B cell (primary cell): ENCODE results near the gene ITFG1. TPM values are rescaled to one million over a fixed set of nuclear protein-coding genes. Genes with fewer than 3 reads are reported as not detected.

Experiments
- ATAC-seq: fragments of 200-7000 bp; cut with Tn5 transposase; one replicate; pipeline ENCODE4 v1.10.0; 2021; ENCODE audit warnings: low read depth, mild to moderate bottlenecking, moderate number of reproducible peaks, moderate library complexity
- CTCF ChIA-PET: fragments of 350-600 bp; sonication (Branson Sonifier 250); formaldehyde crosslinking; loops from one replicate; lab custom pipeline; 2021; ENCODE audit warnings: antibody characterized with exemption, inconsistent platforms; lab: Charles Lee
- POLR2A ChIA-PET: fragments of 350-600 bp; sonication (Branson Sonifier 250); formaldehyde crosslinking; loops from one replicate; lab custom pipeline; 2021; ENCODE audit warnings: antibody characterized with exemption; lab: Charles Lee
- DNase-seq: peaks from one replicate; pipeline ENCODE4 v3.0.0; 2013
- H2AFZ ChIP-seq: 2 replicates; pipeline ENCODE4 v1.6.1; 2012; ENCODE audit warnings: mild to moderate bottlenecking, low read depth, low read length; ENCODE audit not compliant: insufficient read depth, poor library complexity, severe bottlenecking
- H3K27ac ChIP-seq, 2 donors: 1 replicate in 1 of 2; 2 replicates in 1 of 2; pipeline ENCODE4 v1.5.1; 2012 to 2013; ENCODE audit warnings: low read length in 2 of 2, mild to moderate bottlenecking in 2 of 2, moderate library complexity in 1 of 2
- H3K27me3 ChIP-seq, 4 experiments: fragments of 200-600 bp in 1 of 4; sonication (generic) in 1 of 4; replicated peaks in 1 of 4; 1 replicate in 2 of 4; 2 replicates in 2 of 4; pipeline versions ENCODE4 v1.6.1 to v1.7.0; 2013 to 2016; ENCODE audit warnings: low read length in 3 of 4, mild to moderate bottlenecking in 2 of 4, mixed read lengths in 1 of 4, moderate library complexity in 1 of 4; ENCODE audit not compliant: insufficient read depth in 4 of 4, control insufficient read depth in 3 of 4; ENCODE audit errors: control extremely low read depth in 1 of 4
- H3K36me3 ChIP-seq, 2 experiments: replicated peaks in 1 of 2; 1 replicate in 1 of 2; 2 replicates in 1 of 2; pipeline versions ENCODE4 v1.6.1 to v1.7.1; 2013; ENCODE audit warnings: low read length in 1 of 2; ENCODE audit not compliant: insufficient read depth in 2 of 2, control insufficient read depth in 1 of 2; ENCODE audit errors: control extremely low read depth in 1 of 2, extremely low read depth in 1 of 2
- H3K4me1 ChIP-seq, 2 donors: fragments of 200-600 bp in 1 of 2; sonication (generic) in 1 of 2; 1 replicate in 1 of 2; 2 replicates in 1 of 2; pipeline versions ENCODE4 v1.5.1 to v1.6.1; 2013 to 2017; ENCODE audit warnings: low read length in 2 of 2; ENCODE audit not compliant: control insufficient read depth in 2 of 2, insufficient read depth in 2 of 2
- H3K4me2 ChIP-seq: replicated peaks from 2 replicates; pipeline ENCODE3; 2012; ENCODE audit warnings: mild to moderate bottlenecking, low read depth, low read length; ENCODE audit not compliant: poor library complexity, severe bottlenecking
- H3K4me3 ChIP-seq, 5 experiments: fragments of 200-600 bp in 1 of 5; sonication (generic) in 1 of 5; 1 replicate in 3 of 5; 2 replicates in 2 of 5; pipeline versions ENCODE4 v1.5.1 to v1.7.0; 2011 to 2016; ENCODE audit warnings: low read length in 4 of 5, mild to moderate bottlenecking in 4 of 5, low read depth in 2 of 5, control low read depth in 1 of 5, moderate library complexity in 1 of 5; ENCODE audit not compliant: insufficient read depth in 1 of 5; ENCODE audit errors: control extremely low read depth in 1 of 5, extremely low read depth in 1 of 5
- H3K79me2 ChIP-seq: fragments of 200-600 bp; sonication (generic); one replicate; pipeline ENCODE4 v1.6.0; 2016; ENCODE audit warnings: low read length; ENCODE audit not compliant: control insufficient read depth, insufficient read depth
- H3K9ac ChIP-seq: fragments of 200-600 bp; sonication (generic); 2 replicates; pipeline ENCODE4 v1.6.1; 2017; ENCODE audit warnings: mild to moderate bottlenecking, low read length, moderate library complexity
- H3K9me3 ChIP-seq, 3 donors: one replicate each; pipeline versions ENCODE4 v1.6.1 to v1.7.1; 2013; ENCODE audit warnings: low read length in 2 of 3; ENCODE audit not compliant: control insufficient read depth in 2 of 3, insufficient read depth in 1 of 3; ENCODE audit errors: control extremely low read depth in 1 of 3
- H4K20me1 ChIP-seq: 2 replicates; pipeline ENCODE4 v1.6.0; 2012; ENCODE audit warnings: mild to moderate bottlenecking, low read length; ENCODE audit not compliant: insufficient read depth, control insufficient read depth, poor library complexity, severe bottlenecking
- H3K27ac Mint-ChIP-seq: one replicate; pipeline ENCODE4 v1.8.0; 2021; ENCODE audit warnings: mixed read lengths
- H3K27me3 Mint-ChIP-seq: one replicate; pipeline ENCODE4 v1.8.0; 2021; ENCODE audit warnings: mixed read lengths
- H3K4me1 Mint-ChIP-seq: one replicate; pipeline ENCODE4 v1.8.0; 2021; ENCODE audit warnings: mixed read lengths
- H3K4me3 Mint-ChIP-seq: one replicate; pipeline ENCODE4 v1.8.0; 2021; ENCODE audit warnings: mixed read lengths
- H3K9me3 Mint-ChIP-seq: one replicate; pipeline ENCODE4 v1.8.0; 2022; ENCODE audit warnings: mixed read lengths; ENCODE audit not compliant: insufficient read depth
- EZH2 ChIP-seq: IDR thresholded peaks from 2 replicates; pipeline ENCODE4 v1.6.1; 2012; ENCODE audit warnings: borderline replicate concordance, low read depth, mild to moderate bottlenecking, moderate library complexity, low read length; ENCODE audit not compliant: insufficient read depth, poor library complexity, severe bottlenecking
- WGBS: methylation state at CpG from one replicate; pipeline ENCODE4 v1.1.5; 2013; ENCODE audit warnings: missing lambda C conversion rate; ENCODE audit not compliant: insufficient coverage; 5-methylcytosine and 5-hydroxymethylcytosine counted together
- intact Hi-C: fragments of 100-400 bp; cut with micrococcal nuclease; formaldehyde crosslinking; loops from one replicate; pipeline ENCODE4 v1.10.0; 2022
- polyA plus RNA-seq: library from polyadenylated mRNA; depleted of rRNA; stranded (reverse); fragments of >200 nt; gene quantifications from 2 replicates; pipeline ENCODE4 v1.2.3, GENCODE V29; 2012
- total RNA-seq, 2 donors: library from RNA; stranded (reverse); fragments of 120-200 nt in 1 of 2; gene quantifications; 1 replicate in 1 of 2; 2 replicates in 1 of 2; pipeline versions ENCODE4 v1.2.3 to v1.2.4, GENCODE V29; 2013 to 2022
- TF ChIP-seq, protein P1 (sequence below): fragments of 200-600 bp; IDR thresholded peaks from one replicate; pipeline ENCODE4 v1.8.0; 2022; ENCODE audit warnings: antibody characterized with exemption, mild to moderate bottlenecking

ITFG1 gene
- total and polyA plus RNA-seq, 2 donors (not counting 1 experiment from before 2014, with no cell fraction given), result 9.7 to 40.4 TPM

DNA sequence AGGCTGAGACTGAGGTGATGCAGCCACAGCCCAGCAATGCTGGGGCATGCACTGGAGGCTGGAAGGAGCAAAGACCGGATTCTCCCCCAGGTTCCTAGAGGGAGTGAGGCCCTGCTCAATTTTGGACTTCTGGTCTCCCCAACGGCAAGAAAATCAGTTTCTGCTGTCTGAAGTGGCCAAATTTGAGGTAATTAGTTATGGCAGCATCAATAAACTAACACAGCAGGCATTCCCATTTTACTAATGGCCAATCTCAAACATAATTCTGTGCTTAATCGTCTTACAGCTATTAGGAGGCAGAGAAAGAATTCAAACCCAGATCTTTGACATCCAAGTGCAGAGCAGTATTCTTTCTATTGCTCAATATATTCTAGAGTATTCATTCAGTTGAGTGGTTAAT lies 333.3 kb downstream of the ITFG1 start:
- Histone ChIP-seq H3K4me1 (no peaks in the 10 kb centered on the region), H3K9ac (no peak overlapping the region), H4K20me1 (no peaks in the 10 kb centered on the region), H3K36me3 (no peaks in the 10 kb centered on the region), H3K27ac (no peak overlapping the region), H3K4me3 (no peak overlapping the region), H3K4me2 (no peak overlapping the region), H3K79me2 (no peaks in the 10 kb centered on the region), H3K9me3 (no peaks in the 10 kb centered on the region), H3K27me3 (no peaks in the 10 kb centered on the region), H2AFZ (no peak overlapping the region)
- no peak for ATAC-seq
- WGBS, result 100% methylated on average over 1 of the region's 3 CpGs
- POLR2A ChIA-PET, result no interaction called here
- intact Hi-C loops, result no loop called here
- no peak for DNase-seq
- Mint-ChIP-seq H3K9me3 (no peaks in the 10 kb centered on the region), H3K4me1 (no peaks in the 10 kb centered on the region), H3K27ac (no peak overlapping the region), H3K4me3 (no peak overlapping the region), H3K27me3 (no peaks in the 10 kb centered on the region)
- no peak for TF ChIP-seq EZH2
- TF ChIP-seq, protein P1, sequence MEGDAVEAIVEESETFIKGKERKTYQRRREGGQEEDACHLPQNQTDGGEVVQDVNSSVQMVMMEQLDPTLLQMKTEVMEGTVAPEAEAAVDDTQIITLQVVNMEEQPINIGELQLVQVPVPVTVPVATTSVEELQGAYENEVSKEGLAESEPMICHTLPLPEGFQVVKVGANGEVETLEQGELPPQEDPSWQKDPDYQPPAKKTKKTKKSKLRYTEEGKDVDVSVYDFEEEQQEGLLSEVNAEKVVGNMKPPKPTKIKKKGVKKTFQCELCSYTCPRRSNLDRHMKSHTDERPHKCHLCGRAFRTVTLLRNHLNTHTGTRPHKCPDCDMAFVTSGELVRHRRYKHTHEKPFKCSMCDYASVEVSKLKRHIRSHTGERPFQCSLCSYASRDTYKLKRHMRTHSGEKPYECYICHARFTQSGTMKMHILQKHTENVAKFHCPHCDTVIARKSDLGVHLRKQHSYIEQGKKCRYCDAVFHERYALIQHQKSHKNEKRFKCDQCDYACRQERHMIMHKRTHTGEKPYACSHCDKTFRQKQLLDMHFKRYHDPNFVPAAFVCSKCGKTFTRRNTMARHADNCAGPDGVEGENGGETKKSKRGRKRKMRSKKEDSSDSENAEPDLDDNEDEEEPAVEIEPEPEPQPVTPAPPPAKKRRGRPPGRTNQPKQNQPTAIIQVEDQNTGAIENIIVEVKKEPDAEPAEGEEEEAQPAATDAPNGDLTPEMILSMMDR, result no peak
- CTCF ChIA-PET, result interaction anchor here (1.0 kb wide), 1 partner anchor 14 kb away, joined by 3 read pairs; no protein-coding TSS in a partner anchor

DNA sequence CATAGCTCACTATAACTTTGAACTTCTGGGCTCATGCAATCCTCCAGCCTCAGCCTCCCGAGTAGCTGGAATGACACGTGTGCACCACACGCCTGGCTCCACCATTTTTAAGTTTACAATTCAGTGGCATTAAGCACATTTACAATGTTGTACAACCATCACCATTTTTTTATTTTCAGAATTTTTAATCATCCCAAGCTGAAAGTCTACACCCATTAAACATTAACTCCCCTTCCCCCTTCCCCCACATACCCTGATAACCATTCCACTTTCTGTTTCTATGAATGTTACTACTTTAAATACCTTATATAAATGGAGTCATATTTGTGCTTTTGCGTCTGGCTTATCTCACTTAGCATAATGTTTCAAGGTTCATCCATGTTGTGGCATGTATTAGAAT lies 335.1 kb downstream of the ITFG1 start:
- Histone ChIP-seq H3K4me3 (no peak overlapping the region), H3K9ac (no peak overlapping the region), H3K79me2 (no peaks in the 10 kb centered on the region), H3K9me3 (no peaks in the 10 kb centered on the region), H3K27ac (no peak overlapping the region), H3K27me3 (no peaks in the 10 kb centered on the region), H3K4me2 (no peak overlapping the region), H3K36me3 (no peaks in the 10 kb centered on the region), H4K20me1 (no peaks in the 10 kb centered on the region), H3K4me1 (no peaks in the 10 kb centered on the region), H2AFZ (no peak overlapping the region)
- ChIA-PET CTCF (interaction anchor here (1.3 to 1.4 kb wide), 2 partner anchors 16 to 19 kb away, joined by 3 to 6 read pairs; no protein-coding TSS in a partner anchor), POLR2A (no interaction called here)
- Mint-ChIP-seq H3K9me3 (no peaks in the 10 kb centered on the region), H3K4me1 (no peaks in the 10 kb centered on the region), H3K4me3 (no peak overlapping the region), H3K27ac (no peak overlapping the region), H3K27me3 (no peaks in the 10 kb centered on the region)
- DNase-seq, result no peak
- no peak for TF ChIP-seq EZH2
- ATAC-seq, result no peak
- WGBS, result 100% methylated on average over 3 of the region's 4 CpGs
- intact Hi-C loops, result no loop called here
